HepG2 (cell line): ENCODE results near the gene SCYGR6. TPM values are rescaled to one million over a fixed set of nuclear protein-coding genes. Genes with fewer than 3 reads are reported as not detected.
A peak's percentile ranks its signal among the peaks of the same experiment; 100 is the strongest.

ENCODE experiments used
- ADNP ChIP-seq: sonication (generic); formaldehyde crosslinking; IDR thresholded peaks from 2 replicates; pipeline ENCODE4 v1.4.0; 2020; ENCODE audit warnings: missing genetic modification reagents
- EP300 ChIP-seq, 3 experiments: sonication (generic) in 1 of 3; formaldehyde crosslinking in 1 of 3; IDR thresholded peaks; 2 replicates each; pipeline versions ENCODE4 v1.5.1 to v1.6.1; 2011 to 2020; ENCODE audit warnings: low read depth in 2 of 3, low read length in 2 of 3, borderline replicate concordance in 1 of 3, improper control_type of control experiment in 1 of 3, mild to moderate bottlenecking in 1 of 3, missing genetic modification reagents in 1 of 3, moderate library complexity in 1 of 3
- GABPA ChIP-seq, 2 experiments: IDR thresholded peaks; 2 replicates each; pipeline ENCODE4 v1.6.1; 2011 to 2016; ENCODE audit warnings: low read depth in 2 of 2, low read length in 1 of 2, missing biosample characterization in 1 of 2, missing genetic modification characterization in 1 of 2
- MEIS1 ChIP-seq: sonication (generic); formaldehyde crosslinking; IDR thresholded peaks from 2 replicates; pipeline ENCODE4 v1.9.0; 2021; ENCODE audit warnings: mild to moderate bottlenecking, missing genetic modification reagents, moderate library complexity, borderline replicate concordance
- SRSF1 ChIP-seq: fragments of 200-400 bp; formaldehyde crosslinking; optimal IDR thresholded peaks from 2 replicates; pipeline ENCODE3; 2017; ENCODE audit warnings: mild to moderate bottlenecking, low read depth, low read length, moderate library complexity
- ZBED4 ChIP-seq: sonication (generic); formaldehyde crosslinking; IDR thresholded peaks from 2 replicates; pipeline ENCODE4 v1.4.0; 2020; ENCODE audit warnings: missing genetic modification reagents, borderline replicate concordance
- ZNF225 ChIP-seq: sonication (generic); formaldehyde crosslinking; IDR thresholded peaks from 2 replicates; pipeline ENCODE4 v1.4.0; 2020; ENCODE audit warnings: mild to moderate bottlenecking, missing genetic modification reagents
- ZNF281 ChIP-seq: sonication (generic); formaldehyde crosslinking; IDR thresholded peaks from 2 replicates; pipeline ENCODE4 v1.4.0; 2020; ENCODE audit warnings: missing genetic modification reagents, borderline replicate concordance
- ZNF569 ChIP-seq: sonication (generic); formaldehyde crosslinking; IDR thresholded peaks from 2 replicates; pipeline ENCODE4 v1.5.0; 2020; ENCODE audit warnings: mild to moderate bottlenecking, missing genetic modification reagents, moderate library complexity, borderline replicate concordance
- ZNF678 ChIP-seq: sonication (generic); formaldehyde crosslinking; IDR thresholded peaks from 2 replicates; pipeline ENCODE4 v1.4.0; 2020; ENCODE audit warnings: mild to moderate bottlenecking, missing genetic modification reagents
- ZNF878 ChIP-seq: sonication (generic); formaldehyde crosslinking; IDR thresholded peaks from 2 replicates; pipeline ENCODE4 v1.8.1; 2023; ENCODE audit warnings: mild to moderate bottlenecking, missing genetic modification reagents, moderate library complexity
- polyA plus RNA-seq, 8 experiments: library from polyadenylated mRNA; depleted of rRNA in 3 of 8; stranded (reverse) in 7 of 8; unstranded in 1 of 8; fragments of >200 nt; fragmentation: Illumina TruSeq in 4 of 8; extraction: Trizol in 4 of 8; gene quantifications; 2 replicates each; pipeline versions ENCODE4 v1.2.1 to v1.2.3, GENCODE V29; 2011 to 2016; ENCODE audit warnings: low read depth in 4 of 8, missing spikeins in 1 of 8, mixed read lengths in 1 of 8; ENCODE audit not compliant: insufficient read depth in 1 of 8
- total RNA-seq, 5 experiments: library from RNA; depleted of rRNA; stranded (reverse); fragments of >200 nt; fragmentation: Illumina TruSeq; extraction: Trizol; gene quantifications; 2 replicates each; pipeline ENCODE4 v1.2.3, GENCODE V29; 2016; ENCODE audit warnings: low read depth in 1 of 5
- TF ChIP-seq, protein P1 (sequence below): sonication (generic); formaldehyde crosslinking; conservative IDR thresholded peaks from 2 replicates; pipeline ENCODE4 v1.8.0; 2022; ENCODE audit warnings: low read depth, missing genetic modification reagents
- TF ChIP-seq, protein P2 (sequence below): sonication (generic); formaldehyde crosslinking; IDR thresholded peaks from 2 replicates; pipeline ENCODE4 v1.8.0; 2022; ENCODE audit warnings: mild to moderate bottlenecking, missing genetic modification reagents, moderate library complexity
- TF ChIP-seq, protein P3 (sequence below): sonication (generic); formaldehyde crosslinking; IDR thresholded peaks from 2 replicates; pipeline ENCODE4 v1.9.0; 2021; ENCODE audit warnings: missing genetic modification reagents, mild to moderate bottlenecking, borderline replicate concordance
- TF ChIP-seq, protein P4 (sequence below): sonication (generic); formaldehyde crosslinking; conservative IDR thresholded peaks from 2 replicates; pipeline ENCODE4 v1.5.0; 2020; ENCODE audit warnings: missing genetic modification reagents

Gene SCYGR6
- total and polyA plus RNA-seq, 2 of the 13 experiments (the other 11 are each of a cell fraction or from before 2014, with no cell fraction given) = not detected

DNA sequence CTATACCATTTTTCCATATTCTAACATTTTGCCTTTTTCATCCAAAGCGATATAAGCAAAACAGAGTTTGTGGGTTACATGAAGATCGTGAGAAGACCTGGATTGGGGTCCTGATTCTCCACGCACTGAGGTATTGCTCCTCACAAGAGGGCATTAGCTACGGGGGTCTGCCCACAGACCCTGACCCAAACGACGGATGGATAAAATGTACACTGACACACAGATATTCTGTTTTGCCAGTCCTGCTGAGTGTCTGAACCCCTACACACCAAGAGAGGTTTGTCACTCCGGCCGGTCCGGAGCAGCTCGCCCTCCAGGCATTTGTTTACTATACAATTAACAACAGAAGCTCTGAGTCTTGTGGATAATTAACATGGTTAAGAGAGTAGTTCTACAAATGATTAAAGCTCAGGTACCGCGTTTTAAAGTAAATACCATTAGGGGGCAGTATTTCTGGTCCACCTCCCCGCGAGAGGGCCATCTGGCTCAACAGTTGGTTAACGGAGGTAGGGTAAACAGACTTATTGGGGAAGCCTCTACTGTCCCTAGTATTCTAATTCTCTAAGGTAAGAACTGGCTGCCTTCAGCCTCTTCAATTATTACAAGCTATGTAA, 49.6 kb upstream of the SCYGR6 start (continued):
- TF ChIP-seq ZNF281 (CRISPR knock-in tag) = no peak
- TF ChIP-seq SRSF1 = no peak
- TF ChIP-seq ZBED4 (CRISPR knock-in tag) = no peak
- TF ChIP-seq ZNF225 (CRISPR knock-in tag) = no peak
- TF ChIP-seq, protein P1, sequence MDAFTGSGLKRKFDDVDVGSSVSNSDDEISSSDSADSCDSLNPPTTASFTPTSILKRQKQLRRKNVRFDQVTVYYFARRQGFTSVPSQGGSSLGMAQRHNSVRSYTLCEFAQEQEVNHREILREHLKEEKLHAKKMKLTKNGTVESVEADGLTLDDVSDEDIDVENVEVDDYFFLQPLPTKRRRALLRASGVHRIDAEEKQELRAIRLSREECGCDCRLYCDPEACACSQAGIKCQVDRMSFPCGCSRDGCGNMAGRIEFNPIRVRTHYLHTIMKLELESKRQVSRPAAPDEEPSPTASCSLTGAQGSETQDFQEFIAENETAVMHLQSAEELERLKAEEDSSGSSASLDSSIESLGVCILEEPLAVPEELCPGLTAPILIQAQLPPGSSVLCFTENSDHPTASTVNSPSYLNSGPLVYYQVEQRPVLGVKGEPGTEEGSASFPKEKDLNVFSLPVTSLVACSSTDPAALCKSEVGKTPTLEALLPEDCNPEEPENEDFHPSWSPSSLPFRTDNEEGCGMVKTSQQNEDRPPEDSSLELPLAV = no peak
- TF ChIP-seq, protein P2, sequence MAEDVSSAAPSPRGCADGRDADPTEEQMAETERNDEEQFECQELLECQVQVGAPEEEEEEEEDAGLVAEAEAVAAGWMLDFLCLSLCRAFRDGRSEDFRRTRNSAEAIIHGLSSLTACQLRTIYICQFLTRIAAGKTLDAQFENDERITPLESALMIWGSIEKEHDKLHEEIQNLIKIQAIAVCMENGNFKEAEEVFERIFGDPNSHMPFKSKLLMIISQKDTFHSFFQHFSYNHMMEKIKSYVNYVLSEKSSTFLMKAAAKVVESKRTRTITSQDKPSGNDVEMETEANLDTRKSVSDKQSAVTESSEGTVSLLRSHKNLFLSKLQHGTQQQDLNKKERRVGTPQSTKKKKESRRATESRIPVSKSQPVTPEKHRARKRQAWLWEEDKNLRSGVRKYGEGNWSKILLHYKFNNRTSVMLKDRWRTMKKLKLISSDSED (CRISPR knock-in tag) = no peak
- no peak for TF ChIP-seq ZNF569 (CRISPR knock-in tag)
- no peak for TF ChIP-seq EP300 (IDR thresholded peaks at IDR 0.05; ENCODE audit: low read depth in 2 of 2, low read length in 2 of 2)
- TF ChIP-seq EP300 (CRISPR knock-in tag; IDR thresholded peaks at IDR 0.05; ENCODE audit: borderline replicate concordance) = no peak
- no peak for TF ChIP-seq GABPA (IDR thresholded peaks at IDR 0.05; ENCODE audit: low read depth, low read length)
- TF ChIP-seq GABPA (CRISPR knock-in tag; IDR thresholded peaks at IDR 0.05; ENCODE audit: low read depth) = 0 out of 2 replicates have a peak, but pooled peaks have one; percentile 9
- TF ChIP-seq, protein P3, sequence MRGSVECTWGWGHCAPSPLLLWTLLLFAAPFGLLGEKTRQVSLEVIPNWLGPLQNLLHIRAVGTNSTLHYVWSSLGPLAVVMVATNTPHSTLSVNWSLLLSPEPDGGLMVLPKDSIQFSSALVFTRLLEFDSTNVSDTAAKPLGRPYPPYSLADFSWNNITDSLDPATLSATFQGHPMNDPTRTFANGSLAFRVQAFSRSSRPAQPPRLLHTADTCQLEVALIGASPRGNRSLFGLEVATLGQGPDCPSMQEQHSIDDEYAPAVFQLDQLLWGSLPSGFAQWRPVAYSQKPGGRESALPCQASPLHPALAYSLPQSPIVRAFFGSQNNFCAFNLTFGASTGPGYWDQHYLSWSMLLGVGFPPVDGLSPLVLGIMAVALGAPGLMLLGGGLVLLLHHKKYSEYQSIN (CRISPR knock-in tag) = no peak
- no peak for TF ChIP-seq MEIS1 (CRISPR knock-in tag)
- TF ChIP-seq, protein P4, sequence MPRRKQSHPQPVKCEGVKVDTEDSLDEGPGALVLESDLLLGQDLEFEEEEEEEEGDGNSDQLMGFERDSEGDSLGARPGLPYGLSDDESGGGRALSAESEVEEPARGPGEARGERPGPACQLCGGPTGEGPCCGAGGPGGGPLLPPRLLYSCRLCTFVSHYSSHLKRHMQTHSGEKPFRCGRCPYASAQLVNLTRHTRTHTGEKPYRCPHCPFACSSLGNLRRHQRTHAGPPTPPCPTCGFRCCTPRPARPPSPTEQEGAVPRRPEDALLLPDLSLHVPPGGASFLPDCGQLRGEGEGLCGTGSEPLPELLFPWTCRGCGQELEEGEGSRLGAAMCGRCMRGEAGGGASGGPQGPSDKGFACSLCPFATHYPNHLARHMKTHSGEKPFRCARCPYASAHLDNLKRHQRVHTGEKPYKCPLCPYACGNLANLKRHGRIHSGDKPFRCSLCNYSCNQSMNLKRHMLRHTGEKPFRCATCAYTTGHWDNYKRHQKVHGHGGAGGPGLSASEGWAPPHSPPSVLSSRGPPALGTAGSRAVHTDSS (CRISPR knock-in tag) = no peak
- TF ChIP-seq ZNF678 (CRISPR knock-in tag) = no peak
- no peak for TF ChIP-seq ADNP (CRISPR knock-in tag)
- no peak for TF ChIP-seq ZNF878
